ENCODE results near the gene LYG2. TPM values are rescaled to one million over a fixed set of nuclear protein-coding genes. Genes with fewer than 3 reads are reported as not detected.

Gene LYG2
- total and polyA plus RNA-seq, 2 of the 8 experiments (the other 6 are each of a cell fraction or from before 2014, with no cell fraction given): not detected

DNA sequence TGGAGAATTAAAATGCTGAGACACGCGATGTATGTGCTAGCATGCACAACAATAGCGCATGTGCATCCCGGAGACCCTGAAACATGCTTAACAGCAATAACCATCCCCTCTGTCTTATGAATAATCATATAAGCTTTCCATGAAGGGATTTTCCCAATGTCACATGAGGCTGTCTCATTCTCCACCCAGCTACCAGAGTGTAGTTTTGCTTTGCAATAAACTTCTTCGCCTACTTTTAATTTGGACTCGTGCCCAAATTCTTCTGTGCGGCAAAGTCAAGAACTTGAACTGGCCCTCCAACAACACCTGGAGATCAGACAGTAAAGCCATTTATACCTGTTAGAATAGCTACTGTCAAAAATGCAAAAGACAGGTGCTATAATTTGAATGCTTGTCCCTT, 30.1 kb upstream of the LYG2 start (continued):
- TF ChIP-seq KDM5A (IDR thresholded peaks at IDR 0.05; ENCODE audit: low read length) (no peak), RAD21 (IDR thresholded peaks at IDR 0.05 in 1 of 2, conservative IDR thresholded peaks at IDR 0.05 in 1 of 2; ENCODE audit: low read depth in 2 of 2, low read length in 2 of 2) (no peak), PHF8 (conservative IDR thresholded peaks at IDR 0.05; ENCODE audit: low read depth, low read length) (no peak)

All from H1 (cell line).